B cell (primary cell): ENCODE results near the gene CKM. TPM values are rescaled to one million over a fixed set of nuclear protein-coding genes. Genes with fewer than 3 reads are reported as not detected.

Experiments used
- ATAC-seq: fragments of 200-7000 bp; cut with Tn5 transposase; one replicate; pipeline ENCODE4 v1.10.0; 2021; ENCODE audit warnings: low read depth, mild to moderate bottlenecking, moderate number of reproducible peaks, moderate library complexity
- CTCF ChIA-PET: fragments of 350-600 bp; sonication (Branson Sonifier 250); formaldehyde crosslinking; loops from one replicate; lab custom pipeline; 2021; ENCODE audit warnings: antibody characterized with exemption, inconsistent platforms; lab: Charles Lee
- POLR2A ChIA-PET: fragments of 350-600 bp; sonication (Branson Sonifier 250); formaldehyde crosslinking; loops from one replicate; lab custom pipeline; 2021; ENCODE audit warnings: antibody characterized with exemption; lab: Charles Lee
- DNase-seq: peaks from one replicate; pipeline ENCODE4 v3.0.0; 2013
- H2AFZ ChIP-seq: 2 replicates; pipeline ENCODE4 v1.6.1; 2012; ENCODE audit warnings: mild to moderate bottlenecking, low read depth, low read length; ENCODE audit not compliant: insufficient read depth, poor library complexity, severe bottlenecking
- H3K27ac ChIP-seq, 2 donors: 1 replicate in 1 of 2; 2 replicates in 1 of 2; pipeline ENCODE4 v1.5.1; 2012 to 2013; ENCODE audit warnings: low read length in 2 of 2, mild to moderate bottlenecking in 2 of 2, moderate library complexity in 1 of 2
- H3K27me3 ChIP-seq, 4 experiments: fragments of 200-600 bp in 1 of 4; sonication (generic) in 1 of 4; replicated peaks in 1 of 4; 1 replicate in 2 of 4; 2 replicates in 2 of 4; pipeline versions ENCODE4 v1.6.1 to v1.7.0; 2013 to 2016; ENCODE audit warnings: low read length in 3 of 4, mild to moderate bottlenecking in 2 of 4, mixed read lengths in 1 of 4, moderate library complexity in 1 of 4; ENCODE audit not compliant: insufficient read depth in 4 of 4, control insufficient read depth in 3 of 4; ENCODE audit errors: control extremely low read depth in 1 of 4
- H3K36me3 ChIP-seq, 2 experiments: replicated peaks in 1 of 2; 1 replicate in 1 of 2; 2 replicates in 1 of 2; pipeline versions ENCODE4 v1.6.1 to v1.7.1; 2013; ENCODE audit warnings: low read length in 1 of 2; ENCODE audit not compliant: insufficient read depth in 2 of 2, control insufficient read depth in 1 of 2; ENCODE audit errors: control extremely low read depth in 1 of 2, extremely low read depth in 1 of 2
- H3K4me1 ChIP-seq, 2 donors: fragments of 200-600 bp in 1 of 2; sonication (generic) in 1 of 2; 1 replicate in 1 of 2; 2 replicates in 1 of 2; pipeline versions ENCODE4 v1.5.1 to v1.6.1; 2013 to 2017; ENCODE audit warnings: low read length in 2 of 2; ENCODE audit not compliant: control insufficient read depth in 2 of 2, insufficient read depth in 2 of 2
- H3K4me2 ChIP-seq: replicated peaks from 2 replicates; pipeline ENCODE3; 2012; ENCODE audit warnings: mild to moderate bottlenecking, low read depth, low read length; ENCODE audit not compliant: poor library complexity, severe bottlenecking
- H3K4me3 ChIP-seq, 5 experiments: fragments of 200-600 bp in 1 of 5; sonication (generic) in 1 of 5; 1 replicate in 3 of 5; 2 replicates in 2 of 5; pipeline versions ENCODE4 v1.5.1 to v1.7.0; 2011 to 2016; ENCODE audit warnings: low read length in 4 of 5, mild to moderate bottlenecking in 4 of 5, low read depth in 2 of 5, control low read depth in 1 of 5, moderate library complexity in 1 of 5; ENCODE audit not compliant: insufficient read depth in 1 of 5; ENCODE audit errors: control extremely low read depth in 1 of 5, extremely low read depth in 1 of 5
- H3K79me2 ChIP-seq: fragments of 200-600 bp; sonication (generic); one replicate; pipeline ENCODE4 v1.6.0; 2016; ENCODE audit warnings: low read length; ENCODE audit not compliant: control insufficient read depth, insufficient read depth
- H3K9ac ChIP-seq: fragments of 200-600 bp; sonication (generic); 2 replicates; pipeline ENCODE4 v1.6.1; 2017; ENCODE audit warnings: mild to moderate bottlenecking, low read length, moderate library complexity
- H3K9me3 ChIP-seq, 3 donors: one replicate each; pipeline versions ENCODE4 v1.6.1 to v1.7.1; 2013; ENCODE audit warnings: low read length in 2 of 3; ENCODE audit not compliant: control insufficient read depth in 2 of 3, insufficient read depth in 1 of 3; ENCODE audit errors: control extremely low read depth in 1 of 3
- H4K20me1 ChIP-seq: 2 replicates; pipeline ENCODE4 v1.6.0; 2012; ENCODE audit warnings: mild to moderate bottlenecking, low read length; ENCODE audit not compliant: insufficient read depth, control insufficient read depth, poor library complexity, severe bottlenecking
- H3K27ac Mint-ChIP-seq: one replicate; pipeline ENCODE4 v1.8.0; 2021; ENCODE audit warnings: mixed read lengths
- H3K27me3 Mint-ChIP-seq: one replicate; pipeline ENCODE4 v1.8.0; 2021; ENCODE audit warnings: mixed read lengths
- H3K4me1 Mint-ChIP-seq: one replicate; pipeline ENCODE4 v1.8.0; 2021; ENCODE audit warnings: mixed read lengths
- H3K4me3 Mint-ChIP-seq: one replicate; pipeline ENCODE4 v1.8.0; 2021; ENCODE audit warnings: mixed read lengths
- H3K9me3 Mint-ChIP-seq: one replicate; pipeline ENCODE4 v1.8.0; 2022; ENCODE audit warnings: mixed read lengths; ENCODE audit not compliant: insufficient read depth
- EZH2 ChIP-seq: IDR thresholded peaks from 2 replicates; pipeline ENCODE4 v1.6.1; 2012; ENCODE audit warnings: borderline replicate concordance, low read depth, mild to moderate bottlenecking, moderate library complexity, low read length; ENCODE audit not compliant: insufficient read depth, poor library complexity, severe bottlenecking
- WGBS: methylation state at CpG from one replicate; pipeline ENCODE4 v1.1.5; 2013; ENCODE audit warnings: missing lambda C conversion rate; ENCODE audit not compliant: insufficient coverage; 5-methylcytosine and 5-hydroxymethylcytosine counted together
- intact Hi-C: fragments of 100-400 bp; cut with micrococcal nuclease; formaldehyde crosslinking; loops from one replicate; pipeline ENCODE4 v1.10.0; 2022
- polyA plus RNA-seq: library from polyadenylated mRNA; depleted of rRNA; stranded (reverse); fragments of >200 nt; gene quantifications from 2 replicates; pipeline ENCODE4 v1.2.3, GENCODE V29; 2012
- total RNA-seq, 2 donors: library from RNA; stranded (reverse); fragments of 120-200 nt in 1 of 2; gene quantifications; 1 replicate in 1 of 2; 2 replicates in 1 of 2; pipeline versions ENCODE4 v1.2.3 to v1.2.4, GENCODE V29; 2013 to 2022
- TF ChIP-seq, protein P1 (sequence below): fragments of 200-600 bp; IDR thresholded peaks from one replicate; pipeline ENCODE4 v1.8.0; 2022; ENCODE audit warnings: antibody characterized with exemption, mild to moderate bottlenecking

Gene CKM
- total and polyA plus RNA-seq, 2 donors (not counting 1 experiment from before 2014, with no cell fraction given): not detected

DNA sequence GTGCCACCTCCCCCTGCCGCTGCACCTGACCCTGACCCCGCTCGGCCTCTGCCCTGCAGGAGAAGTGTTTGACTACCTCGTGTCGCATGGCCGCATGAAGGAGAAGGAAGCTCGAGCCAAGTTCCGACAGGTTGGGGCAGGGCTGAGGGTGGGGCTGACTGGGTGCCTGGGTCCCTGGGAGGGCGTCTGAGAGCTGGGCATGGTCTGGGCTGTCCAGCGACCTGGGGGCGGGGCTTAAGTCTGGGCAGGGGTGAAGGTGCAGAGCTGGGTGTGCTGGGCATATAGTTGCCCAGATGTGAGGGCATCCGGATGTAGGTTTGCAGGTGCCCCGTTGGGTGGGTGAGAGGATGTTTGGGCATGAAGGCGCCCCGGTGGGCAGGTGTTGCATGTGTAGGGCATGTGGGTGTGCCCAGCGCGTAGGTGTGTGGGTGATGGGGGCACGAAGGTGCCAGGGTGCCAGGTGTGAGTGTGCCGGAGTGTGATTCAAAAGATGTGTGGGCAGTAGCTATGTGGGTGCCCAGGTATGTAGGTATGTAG, 57.8 kb downstream of the CKM start:
- H4K20me1 ChIP-seq: no peaks in the 10 kb centered on the region
- no peaks in the 10 kb centered on the region for H3K9me3 ChIP-seq
- Mint-ChIP-seq H3K27me3 (no peaks in the 10 kb centered on the region), H3K4me3 (no peak overlapping the region), H3K9me3 (no peaks in the 10 kb centered on the region), H3K4me1 (no peaks in the 10 kb centered on the region), H3K27ac (no peak overlapping the region)
- H3K9ac ChIP-seq: no peak overlapping the region
- ChIA-PET CTCF (no interaction called here), POLR2A (no interaction called here)
- no peak for DNase-seq
- H3K27ac ChIP-seq: no peak overlapping the region
- no peaks in the 10 kb centered on the region for H3K79me2 ChIP-seq
- H3K27me3 ChIP-seq: no peaks in the 10 kb centered on the region
- ATAC-seq: no peak
- no peak overlapping the region for H2AFZ ChIP-seq
- peaks cover 0 to 2% of the 10 kb centered on the region in 2 experiments for H3K36me3 ChIP-seq
- no peak for TF ChIP-seq EZH2
- intact Hi-C loops: no loop called here
- no peaks in the 10 kb centered on the region for H3K4me1 ChIP-seq
- H3K4me3 ChIP-seq: no peak overlapping the region
- WGBS: 95% methylated on average over 19 of the region's 19 CpGs
- H3K4me2 ChIP-seq: no peak overlapping the region

DNA sequence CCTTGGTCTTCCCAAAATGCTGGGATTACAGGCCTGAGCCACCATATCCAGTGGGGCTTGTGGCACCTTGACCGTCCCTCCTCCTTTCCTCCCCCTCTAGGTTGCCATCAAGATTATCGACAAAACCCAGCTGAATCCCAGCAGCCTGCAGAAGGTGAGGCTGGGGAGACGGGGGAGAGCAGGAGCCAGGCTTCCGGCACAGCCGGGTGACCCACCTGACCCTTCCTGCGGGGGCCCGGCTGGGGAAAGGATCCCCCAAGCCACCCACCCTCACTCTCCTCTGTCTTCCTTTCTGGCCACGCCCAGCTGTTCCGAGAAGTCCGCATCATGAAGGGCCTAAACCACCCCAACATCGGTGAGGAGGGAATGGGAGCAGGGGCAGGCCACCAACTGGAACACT, 59.7 kb downstream of the CKM start:
- Histone ChIP-seq H3K4me3 (no peak overlapping the region), H3K27ac (no peak overlapping the region), H3K79me2 (no peaks in the 10 kb centered on the region), H2AFZ (no peak overlapping the region), H3K27me3 (no peaks in the 10 kb centered on the region), H3K4me1 (no peaks in the 10 kb centered on the region), H3K9ac (no peak overlapping the region), H3K36me3 (peaks cover 0 to 2% of the 10 kb centered on the region in 2 experiments), H3K4me2 (no peak overlapping the region), H3K9me3 (no peaks in the 10 kb centered on the region), H4K20me1 (peaks cover 7% of the 10 kb centered on the region)
- DNase-seq (no peak), ATAC-seq (no peak)
- Mint-ChIP-seq H3K9me3 (no peaks in the 10 kb centered on the region), H3K27me3 (no peaks in the 10 kb centered on the region), H3K4me3 (no peak overlapping the region), H3K4me1 (no peaks in the 10 kb centered on the region), H3K27ac (no peak overlapping the region)
- CTCF ChIA-PET: no interaction called here
- no peak for TF ChIP-seq EZH2
- TF ChIP-seq, protein P1, sequence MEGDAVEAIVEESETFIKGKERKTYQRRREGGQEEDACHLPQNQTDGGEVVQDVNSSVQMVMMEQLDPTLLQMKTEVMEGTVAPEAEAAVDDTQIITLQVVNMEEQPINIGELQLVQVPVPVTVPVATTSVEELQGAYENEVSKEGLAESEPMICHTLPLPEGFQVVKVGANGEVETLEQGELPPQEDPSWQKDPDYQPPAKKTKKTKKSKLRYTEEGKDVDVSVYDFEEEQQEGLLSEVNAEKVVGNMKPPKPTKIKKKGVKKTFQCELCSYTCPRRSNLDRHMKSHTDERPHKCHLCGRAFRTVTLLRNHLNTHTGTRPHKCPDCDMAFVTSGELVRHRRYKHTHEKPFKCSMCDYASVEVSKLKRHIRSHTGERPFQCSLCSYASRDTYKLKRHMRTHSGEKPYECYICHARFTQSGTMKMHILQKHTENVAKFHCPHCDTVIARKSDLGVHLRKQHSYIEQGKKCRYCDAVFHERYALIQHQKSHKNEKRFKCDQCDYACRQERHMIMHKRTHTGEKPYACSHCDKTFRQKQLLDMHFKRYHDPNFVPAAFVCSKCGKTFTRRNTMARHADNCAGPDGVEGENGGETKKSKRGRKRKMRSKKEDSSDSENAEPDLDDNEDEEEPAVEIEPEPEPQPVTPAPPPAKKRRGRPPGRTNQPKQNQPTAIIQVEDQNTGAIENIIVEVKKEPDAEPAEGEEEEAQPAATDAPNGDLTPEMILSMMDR: no peak
- POLR2A ChIA-PET: interaction anchor here (0.6 kb wide), 1 partner anchor 14 kb away, joined by 3 read pairs; no protein-coding TSS in a partner anchor
- WGBS: 96% methylated on average over 4 of the region's 11 CpGs
- intact Hi-C loops: no loop called here
